ENCODE data around the gene SLC28A1. TPM values are rescaled to one million over a fixed set of nuclear protein-coding genes. Genes with fewer than 3 reads are reported as not detected.
A peak's percentile ranks its signal among the peaks of the same experiment; 100 is the strongest.

Gene SLC28A1
- total and polyA plus RNA-seq, 2 of the 4 experiments (the other 2 are of a cell fraction), result not detected

- no peak overlapping the region for H4K8ac ChIP-seq (ENCODE audit: low read depth in 2 of 2, low read length in 2 of 2)
- no peak overlapping the region for H3K27ac ChIP-seq (ENCODE audit: insufficient read depth, low read length)
- H2AK5ac ChIP-seq (ENCODE audit: low read depth, low read length), result no peak overlapping the region
- no peak overlapping the region for H3K56ac ChIP-seq (ENCODE audit: extremely low read depth, insufficient read depth, low read length)
- no peak overlapping the region for H3K23ac ChIP-seq (ENCODE audit: low read depth, low read length)
- no peak overlapping the region for H4K5ac ChIP-seq (ENCODE audit: low read depth, low read length)
- in situ Hi-C loops (cut with MboI; ENCODE audit: low sequenced_read_pairs) (no loop called here), dilution Hi-C loops (cut with HindIII; ENCODE audit: low sequenced_read_pairs, unreplicated experiment) (no loop called here), intact Hi-C loops (cut with micrococcal nuclease) (no loop called here)
- no peak for DNase-seq
- H3K9me3 ChIP-seq (ENCODE audit: control insufficient read depth, insufficient read depth, low read length), result no peaks in the 10 kb centered on the region
- no peak overlapping the region for H3K4ac ChIP-seq (ENCODE audit: low read depth, low read length)
- ChIA-PET POLR2A (ENCODE audit: unreplicated experiment) (no interaction called here), CTCF (interaction anchor here (1.2 kb wide), 1 partner anchor 17 kb away, joined by 3 read pairs; no protein-coding TSS in a partner anchor)
- H3K9ac ChIP-seq (ENCODE audit: low read depth, low read length), result no peak overlapping the region
- H3K4me2 ChIP-seq (ENCODE audit: low read depth, low read length), result no peak overlapping the region
- H3K18ac ChIP-seq (ENCODE audit: low read depth, low read length), result no peak overlapping the region
- H3K14ac ChIP-seq (replicated peaks; ENCODE audit: low read depth, low read length), result no peak overlapping the region
- no peaks in the 10 kb centered on the region for H4K20me1 ChIP-seq (ENCODE audit: insufficient read depth, low read length)
- H2AFZ ChIP-seq (replicated peaks; ENCODE audit: low read length, poor library complexity), result peak overlapping the region; percentile 5
- no TSS peak for BruUV-seq (replicated peaks)
- H3K4me1 ChIP-seq (ENCODE audit: control insufficient read depth, insufficient read depth, low read length), result no peaks in the 10 kb centered on the region
- no peak overlapping the region for H2BK120ac ChIP-seq (ENCODE audit: low read depth, low read length)
- TF ChIP-seq RCOR1 (IDR thresholded peaks at IDR 0.05; ENCODE audit: insufficient replicate concordance, low read length) (no peak), CTCF (conservative IDR thresholded peaks at IDR 0.05; ENCODE audit: low read depth, low read length) (no peak), FOS (IDR thresholded peaks at IDR 0.05; ENCODE audit: low read depth, low read length) (no peak), RFX5 (IDR thresholded peaks at IDR 0.05; ENCODE audit: low read depth, low read length) (no peak), USF2 (IDR thresholded peaks at IDR 0.05; ENCODE audit: low read depth, low read length) (no peak), ELK1 (IDR thresholded peaks at IDR 0.05; ENCODE audit: borderline replicate concordance, low read depth, low read length) (no peak), MAFK (IDR thresholded peaks at IDR 0.05; ENCODE audit: low read depth, low read length) (no peak), BHLHE40 (IDR thresholded peaks at IDR 0.05; ENCODE audit: low read depth, low read length) (no peak), POLR2A (IDR thresholded peaks at IDR 0.05; ENCODE audit: low read depth, low read length) (no peak), MAZ (IDR thresholded peaks at IDR 0.05; ENCODE audit: borderline replicate concordance, low read depth, low read length) (no peak), NFE2L2 (IDR thresholded peaks at IDR 0.05; ENCODE audit: low read depth, low read length) (no peak)
- H3K4me3 ChIP-seq (ENCODE audit: insufficient read depth, low read depth, low read length), result no peak overlapping the region
- WGBS, 2 experiments (ENCODE audit: extremely low coverage in 2 of 2, insufficient read length in 1 of 2), result 48% methylated on average over 3 of the region's 12 CpGs; no CpG with 5 or more reads in 1 of the 2 experiments
- ATAC-seq (ENCODE audit: low read depth), result no peak
- H3K79me1 ChIP-seq (ENCODE audit: low read depth in 1 of 2, low read length in 2 of 2), result no peaks in the 10 kb centered on the region
- no peak overlapping the region for H2BK5ac ChIP-seq (ENCODE audit: low read depth, low read length, poor library complexity, severe bottlenecking)
- H3K27me3 ChIP-seq (ENCODE audit: control insufficient read depth, insufficient read depth, low read length), result peaks cover 36% of the 10 kb centered on the region
- no peak overlapping the region for H2BK15ac ChIP-seq (ENCODE audit: low read depth, low read length)
- no peak overlapping the region for H2BK20ac ChIP-seq (ENCODE audit: low read depth, low read length)
- peak overlapping the region; percentile 34 for H2AK9ac ChIP-seq (replicated peaks; ENCODE audit: low read depth, low read length, poor library complexity)
- H3K9me1 ChIP-seq (ENCODE audit: insufficient read depth, low read length), result no peaks in the 10 kb centered on the region
- no peak overlapping the region for H4K91ac ChIP-seq (ENCODE audit: insufficient read depth, low read depth, low read length)
- no peaks in the 10 kb centered on the region for H3K36me3 ChIP-seq (ENCODE audit: control insufficient read depth, insufficient read depth, low read length)
Measured at GRCh38 chr15:84894736-84895425, 10.4 kb downstream of the SLC28A1 start.
